GM12878 (cell line): Measurements from ENCODE around the gene ZNF208. TPM values are rescaled to one million over a fixed set of nuclear protein-coding genes. Genes with fewer than 3 reads are reported as not detected.
"Not testable (repeated sequence)": the region's sequence is repeated elsewhere in the genome, so short reads cannot be mapped to it uniquely, and the experiment has no call there.

Experiments
- ATAC-seq: fragments of 200-7000 bp; cut with Tn5 transposase; 3 replicates; pipeline ENCODE4 v1.9.1; 2020; ENCODE audit warnings: mild to moderate bottlenecking, moderate library complexity
- Bru-seq: library from RNA; stranded (reverse); fragments of 400-500 nt; gene quantifications from one replicate; lab custom pipeline; 2021; lab: Mats Ljungman, UMichigan
- BruChase-seq, 2 experiments: library from RNA; stranded (reverse); fragments of 400-500 nt; gene quantifications; one replicate each; lab custom pipeline; 2021; lab: Mats Ljungman, UMichigan
- BruUV-seq: library from RNA; stranded (reverse); fragments of 400-500 nt; replicated peaks from 2 replicates; lab custom pipeline; 2021; lab: Mats Ljungman, UMichigan
- CTCF ChIA-PET: fragments of 300-600 bp; sonication (Branson Sonifier 250); formaldehyde crosslinking; extraction: SDS; loops from one replicate; lab custom pipeline; 2021; ENCODE audit warnings: inconsistent platforms; lab: Yijun Ruan, JAX
- POLR2A ChIA-PET: fragments of 350-600 bp; formaldehyde crosslinking; extraction: SDS; loops from one replicate; lab custom pipeline; 2021; ENCODE audit warnings: inconsistent platforms; lab: Charles Lee
- RAD21 ChIA-PET: fragments of 300-600 bp; sonication (Branson Sonifier 250); formaldehyde crosslinking; loops from one replicate; lab custom pipeline; 2023; ENCODE audit warnings: antibody characterized with exemption; ENCODE audit not compliant: unreplicated experiment; lab: Charles Lee
- SMC1A ChIA-PET: fragments of 300-600 bp; sonication (Branson Sonifier 250); formaldehyde crosslinking; loops from one replicate; lab custom pipeline; 2023; ENCODE audit not compliant: unreplicated experiment, uncharacterized antibody; lab: Charles Lee
- DNase-seq: peaks from one replicate; pipeline ENCODE4 v3.0.0-alpha.2; 2011; ENCODE audit warnings: low read depth, low spot score
- FAIRE-seq: peaks from 3 replicates; lab custom pipeline; 2011; peaks lifted over from hg19 to GRCh38; lab: Jason Lieb, UNC
- H2AFZ ChIP-seq: 2 replicates; pipeline ENCODE4 v1.6.0; 2011; ENCODE audit warnings: low read depth, low read length, control low read depth; ENCODE audit not compliant: control insufficient read depth
- H3K27ac ChIP-seq: 2 replicates; pipeline ENCODE4 v1.5.1; 2011; ENCODE audit warnings: control low read depth; ENCODE audit not compliant: control insufficient read depth, insufficient read depth
- H3K27me3 ChIP-seq, 2 experiments: replicated peaks in 1 of 2; 2 replicates each; pipeline versions ENCODE4 v1.6.0 to v1.6.1; 2011; ENCODE audit warnings: low read length in 1 of 2; ENCODE audit not compliant: control insufficient read depth in 2 of 2, insufficient read depth in 2 of 2
- H3K36me3 ChIP-seq, 2 experiments: 2 replicates each; pipeline ENCODE4 v1.5.1; 2011; ENCODE audit warnings: low read length in 1 of 2; ENCODE audit not compliant: control insufficient read depth in 2 of 2, insufficient read depth in 2 of 2
- H3K4me1 ChIP-seq: 2 replicates; pipeline ENCODE4 v1.6.1; 2011; ENCODE audit warnings: mild to moderate bottlenecking, low read length, moderate library complexity, mixed read lengths; ENCODE audit not compliant: control insufficient read depth, insufficient read depth
- H3K4me2 ChIP-seq: 2 replicates; pipeline ENCODE4 v1.6.0; 2011; ENCODE audit warnings: control low read depth; ENCODE audit not compliant: control insufficient read depth, insufficient read depth
- H3K4me3 ChIP-seq: fragments of 200-600 bp; sonication (generic); 2 replicates; pipeline ENCODE4 v1.5.1; 2016
- H3K79me2 ChIP-seq: 2 replicates; pipeline ENCODE4 v1.6.0; 2011; ENCODE audit warnings: low read length; ENCODE audit not compliant: control insufficient read depth, insufficient read depth
- H3K9ac ChIP-seq: 2 replicates; pipeline ENCODE4 v1.8.0; 2011; ENCODE audit warnings: low read length, control low read depth, mixed read lengths; ENCODE audit not compliant: control insufficient read depth, insufficient read depth
- H3K9me3 ChIP-seq: replicated peaks from 3 replicates; pipeline ENCODE4 v1.5.1; 2011; ENCODE audit warnings: mild to moderate bottlenecking, low read length; ENCODE audit not compliant: control insufficient read depth, insufficient read depth
- H4K20me1 ChIP-seq: 2 replicates; pipeline ENCODE4 v1.6.0; 2011; ENCODE audit not compliant: control insufficient read depth, insufficient read depth
- ATF3 ChIP-seq: IDR thresholded peaks from 2 replicates; pipeline ENCODE4 v1.6.1; 2011; ENCODE audit warnings: low read depth, mild to moderate bottlenecking, low read length, moderate library complexity, borderline replicate concordance; ENCODE audit errors: extremely low read depth
- BACH1 ChIP-seq: fragments of 450-650 bp; IDR thresholded peaks from 2 replicates; pipeline ENCODE4 v1.6.1; 2017; ENCODE audit warnings: mild to moderate bottlenecking, borderline replicate concordance
- CEBPB ChIP-seq, 2 experiments: fragments of 150-350 bp in 1 of 2; IDR thresholded peaks; 2 replicates each; pipeline ENCODE4 v1.6.1; 2012 to 2014; ENCODE audit warnings: low read depth in 2 of 2, low read length in 2 of 2, borderline replicate concordance in 1 of 2, inconsistent platforms in 1 of 2
- MYC ChIP-seq: IDR thresholded peaks from 2 replicates; pipeline ENCODE4 v1.6.1; 2011; ENCODE audit warnings: mild to moderate bottlenecking, low read length, moderate library complexity, inconsistent platforms; ENCODE audit not compliant: insufficient read depth, insufficient replicate concordance, insufficient read length, severe bottlenecking
- POLR2AphosphoS2 ChIP-seq: IDR thresholded peaks from 2 replicates; pipeline ENCODE4 v1.6.1; 2011; ENCODE audit warnings: low read depth, mild to moderate bottlenecking, low read length, improper control_type of control experiment, moderate library complexity
- RCOR1 ChIP-seq: conservative IDR thresholded peaks from 2 replicates; pipeline ENCODE4 v1.6.1; 2012; ENCODE audit warnings: low read depth, low read length, improper control_type of control experiment
- SIX5 ChIP-seq: IDR thresholded peaks from 2 replicates; pipeline ENCODE4 v1.6.1; 2011; ENCODE audit warnings: mild to moderate bottlenecking, low read depth, low read length, moderate library complexity; ENCODE audit not compliant: severe bottlenecking
- USF1 ChIP-seq: IDR thresholded peaks from 2 replicates; pipeline ENCODE4 v1.6.1; 2011; ENCODE audit warnings: borderline replicate concordance, low read depth, mild to moderate bottlenecking, moderate library complexity, mixed read lengths, low read length; ENCODE audit not compliant: insufficient read depth; ENCODE audit errors: extremely low read length
- ZZZ3 ChIP-seq: IDR thresholded peaks from 2 replicates; pipeline ENCODE4 v1.6.1; 2011; ENCODE audit warnings: low read depth; ENCODE audit not compliant: control insufficient read depth, insufficient read length
- WGBS: methylation state at CpG from one replicate; pipeline ENCODE4 v1.1.6; 2016; ENCODE audit warnings: low lambda C conversion rate; ENCODE audit not compliant: insufficient replicate concordance, insufficient coverage; ENCODE audit errors: missing lambda C conversion rate; 5-methylcytosine and 5-hydroxymethylcytosine counted together
- in situ Hi-C: fragments of 300-500 bp; cut with MboI; formaldehyde crosslinking; loops from 9 replicates; pipeline ENCODE4 v1.14.3; 2018; ENCODE audit warnings: mixed read lengths
- intact Hi-C: fragments of 100-400 bp; cut with micrococcal nuclease; formaldehyde crosslinking; loops from one replicate; pipeline ENCODE4 v1.14.2; 2022; ENCODE audit not compliant: unreplicated experiment
- long read RNA-seq, 2 experiments: library from polyadenylated mRNA; unstranded; transcript quantifications; one replicate each; pipeline ENCODE4 v2.0.0, GENCODE V29; 2019 to 2020
- polyA minus RNA-seq, 3 experiments: library from RNA; depleted of rRNA, polyadenylated mRNA; stranded (reverse); fragments of >200 nt; gene quantifications; 2 replicates each; pipeline ENCODE4 v1.2.3, GENCODE V29; 2011
- polyA plus RNA-seq, 11 experiments: library from polyadenylated mRNA; depleted of rRNA in 4 of 11; unstranded in 6 of 11; stranded (reverse) in 5 of 11; fragments of >200 nt; fragmentation: Nextera tagmentation in 4 of 11; fragmentation: Illumina TruSeq in 1 of 11; extraction: Ambion mirVana in 4 of 11; extraction: Trizol in 1 of 11; gene quantifications; 1 replicate in 1 of 11; 2 replicates in 10 of 11; pipeline versions ENCODE4 v1.2.1 to v1.2.3, GENCODE V29; 2011 to 2016; ENCODE audit warnings: inconsistent platforms in 2 of 11, missing spikeins in 2 of 11, low read depth in 1 of 11
- total RNA-seq, 4 experiments: library from RNA; depleted of rRNA in 3 of 4; stranded (reverse); fragments of >200 nt in 3 of 4; fragmentation: Illumina TruSeq in 1 of 4; extraction: Trizol in 1 of 4; gene quantifications; 2 replicates each; pipeline versions ENCODE4 v1.2.1 to v1.2.3, GENCODE V29; 2013 to 2021

The ZNF208 gene
- total RNA-seq (2013; cell fraction: nucleolus; rRNA removed), result not detected in 2 replicates
- not detected in 2 replicates for total RNA-seq (2014; rRNA removed)
- not detected in 2 replicates for total RNA-seq (2014; rRNA removed; fragmentation: Illumina TruSeq; extraction: Trizol)
- total RNA-seq (2021), result not detected in 2 replicates
- polyA plus RNA-seq (2011; ENCODE audit: low read depth), result not detected
- polyA plus RNA-seq (2011; rRNA removed), result 0.10 TPM in 1 of 2 replicates, not detected in the other
- polyA plus RNA-seq (2011; cell fraction: cytosol; rRNA removed), result 0.09 TPM in 1 of 2 replicates, not detected in the other
- polyA plus RNA-seq (2011; cell fraction: nucleus; rRNA removed), result 0.03 TPM in 1 of 2 replicates, not detected in the other
- not detected in 2 replicates for polyA plus RNA-seq (2012)
- not detected in 2 replicates for polyA plus RNA-seq (2014; fragmentation: Illumina TruSeq; extraction: Trizol)
- polyA plus RNA-seq (2014; fragmentation: Nextera tagmentation; extraction: Ambion mirVana), result not detected
- 0.27 TPM in 1 of 2 replicates, not detected in the other for polyA plus RNA-seq (2014; rRNA removed)
- not detected for polyA plus RNA-seq (2016; fragmentation: Nextera tagmentation; extraction: Ambion mirVana)
- polyA minus RNA-seq (2011; rRNA and poly(A)+ RNA removed), result not detected in 2 replicates
- polyA minus RNA-seq (2011; cell fraction: cytosol; rRNA and poly(A)+ RNA removed), result not detected in 2 replicates
- polyA minus RNA-seq (2011; cell fraction: nucleus; rRNA and poly(A)+ RNA removed), result not detected in 2 replicates
- not detected for Bru-seq, nascent RNA
- BruChase-seq, experiment 1, labeled RNA remaining after a 6-hour chase, result not detected
- percentile 1 among the genes with signal in this experiment for BruChase-seq, experiment 2, labeled RNA remaining after a 2-hour chase
- long read RNA-seq, experiment 1, result 0 reads
- long read RNA-seq, experiment 2, partial matches to known transcripts, result 0 of 2 reads
- long read RNA-seq, experiment 2, other reads (novel, unspliced or antisense), result 2 of 2 reads

- H3K9ac ChIP-seq, H3K4me3 ChIP-seq, H3K9me3 ChIP-seq, H3K4me2 ChIP-seq, intact Hi-C loops, FAIRE-seq, RAD21 ChIA-PET, CTCF ChIA-PET, H4K20me1 ChIP-seq, SMC1A ChIA-PET, H3K36me3 ChIP-seq, BruUV-seq, H2AFZ ChIP-seq, H3K27me3 ChIP-seq, DNase-seq, POLR2A ChIA-PET, in situ Hi-C loops, H3K79me2 ChIP-seq, ATAC-seq, H3K27ac ChIP-seq, H3K4me1 ChIP-seq: not testable (repeated sequence)
- 7% methylated on average over 27 of the region's 29 CpGs for WGBS
These were observed at the start of gene ZNF208 for GRCh38 chr19:22010437-22011143. Gene ZNF208, minus strand, starts transcription at chr19:22010943. Its CDS starts 149 bp downstream, at chr19:22010794.

DNA sequence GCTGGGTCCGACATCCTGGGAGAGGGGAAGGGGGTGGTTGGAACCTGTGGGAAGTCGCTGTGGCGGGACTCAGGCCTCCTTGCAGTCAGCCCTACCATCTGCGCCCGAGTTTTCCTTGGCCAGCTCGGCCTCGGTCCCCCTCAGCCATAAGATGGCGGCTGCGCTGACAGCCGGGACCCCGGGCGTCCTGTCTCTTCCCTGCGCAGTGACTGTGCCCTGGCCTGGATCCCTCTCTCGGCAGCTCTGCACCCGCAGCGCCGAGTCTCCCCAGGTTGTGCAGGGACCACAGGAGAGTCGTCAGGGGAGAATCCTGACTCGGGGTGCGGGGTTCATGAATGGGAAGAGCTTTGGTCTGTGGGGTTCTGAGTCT lies 41.9 kb upstream of the ZNF208 start:
- Histone ChIP-seq H3K4me2 (no peak overlapping the region), H4K20me1 (no peaks in the 10 kb centered on the region), H3K27me3 (no peaks in the 10 kb centered on the region), H3K36me3 (no peaks in the 10 kb centered on the region), H2AFZ (no peak overlapping the region), H3K9ac (no peak overlapping the region), H3K4me3 (no peak overlapping the region), H3K9me3 (no peaks in the 10 kb centered on the region; the same call in 2 of the 3 replicates), H3K4me1 (no peaks in the 10 kb centered on the region), H3K27ac (no peak overlapping the region), H3K79me2 (no peaks in the 10 kb centered on the region)
- POLR2A ChIA-PET, result no interaction called here
- SMC1A ChIA-PET, result no interaction called here
- intact Hi-C loops, result no loop called here
- CTCF ChIA-PET, result no interaction called here
- no peak for FAIRE-seq
- DNase-seq, result no peak
- ATAC-seq, result no peak
- BruUV-seq, result no TSS peak
- RAD21 ChIA-PET, result no interaction called here
- 41% methylated on average over 19 of the region's 20 CpGs for WGBS
- in situ Hi-C loops, result no loop called here
- TF ChIP-seq BACH1 (no peak), RCOR1 (no peak), USF1 (no peak), ATF3 (no peak), ZZZ3 (no peak), MYC (no peak), POLR2AphosphoS2 (no peak), CEBPB (IDR thresholded peaks at IDR 0.05; ENCODE audit: borderline replicate concordance in 1 of 2, low read depth in 2 of 2, low read length in 2 of 2) (no peak), SIX5 (no peak)
